HCT116 (cell line): ENCODE results near the gene APCDD1L. TPM values are rescaled to one million over a fixed set of nuclear protein-coding genes. Genes with fewer than 3 reads are reported as not detected.

ENCODE experiments used
- ATAC-seq: fragments of 200-7000 bp; cut with Tn5 transposase; 2 replicates; pipeline ENCODE4 v1.9.1; 2020; ENCODE audit warnings: mild to moderate bottlenecking, moderate library complexity
- BruUV-seq: library from RNA; stranded (reverse); fragments of 400-500 nt; replicated peaks from 2 replicates; lab custom pipeline; 2021; lab: Mats Ljungman, UMichigan
- CTCF ChIA-PET: fragments of 300-600 bp; sonication (Branson Sonifier 250); formaldehyde crosslinking; loops from one replicate; lab custom pipeline; 2021; ENCODE audit warnings: antibody characterized with exemption; lab: Charles Lee
- POLR2A ChIA-PET: fragments of 300-600, 350-600 bp; sonication (Branson Sonifier 250); formaldehyde crosslinking; loops from one replicate; lab custom pipeline; 2021; ENCODE audit warnings: antibody characterized with exemption; lab: Charles Lee
- RAD21 ChIA-PET, 2 experiments: fragments of 300-600 bp; sonication (Branson Sonifier 250); formaldehyde crosslinking; loops; one replicate each; lab custom pipeline; 2023; ENCODE audit warnings: low total read pairs in 2 of 2; ENCODE audit not compliant: uncharacterized antibody in 2 of 2, unreplicated experiment in 2 of 2, low non-redundant PET in 1 of 2; lab: Charles Lee
- DNase-seq: peaks from one replicate; pipeline ENCODE4 v3.0.0-alpha.2; 2010; ENCODE audit warnings: low read depth, low spot score
- H2AFZ ChIP-seq: fragments of 200-600 bp; shearing (Covaris generic), sonication (generic); 2 replicates; pipeline ENCODE4 v1.6.1; 2017; ENCODE audit warnings: low read depth, mixed run types, mixed read lengths, antibody characterized with exemption, low read length; ENCODE audit not compliant: poor library complexity, severe bottlenecking
- H3K27ac ChIP-seq: 2 replicates; pipeline ENCODE4 v1.5.1; 2012; ENCODE audit warnings: low read depth, low read length
- H3K27me3 ChIP-seq: fragments of 200-600 bp; sonication (generic); 2 replicates; pipeline ENCODE4 v1.6.1; 2016; ENCODE audit warnings: mixed run types, low read length, mixed read lengths; ENCODE audit not compliant: insufficient read depth
- H3K36me3 ChIP-seq, 2 experiments: fragments of 200-500 bp in 1 of 2; fragments of 200-600 bp in 1 of 2; sonication (Bioruptor generic) in 1 of 2; sonication (generic) in 1 of 2; 2 replicates each; pipeline versions ENCODE4 v1.5.1 to v1.6.1; 2014 to 2016; ENCODE audit warnings: low read length in 2 of 2, inconsistent platforms in 1 of 2, mixed read lengths in 1 of 2, mixed run types in 1 of 2; ENCODE audit not compliant: insufficient read depth in 2 of 2, control insufficient read depth in 1 of 2
- H3K4me1 ChIP-seq, 2 experiments: fragments of 200-600 bp in 1 of 2; sonication (generic) in 1 of 2; 2 replicates each; pipeline versions ENCODE4 v1.5.1 to v1.6.1; 2012 to 2017; ENCODE audit warnings: low read length in 2 of 2, inconsistent platforms in 1 of 2, mild to moderate bottlenecking in 1 of 2, mixed read lengths in 1 of 2, mixed run types in 1 of 2, moderate library complexity in 1 of 2; ENCODE audit not compliant: insufficient read depth in 2 of 2, control insufficient read depth in 1 of 2
- H3K4me2 ChIP-seq: fragments of 200-600 bp; sonication (generic); 2 replicates; pipeline ENCODE4 v1.6.1; 2017; ENCODE audit warnings: mixed run types, low read length, mixed read lengths
- H3K4me3 ChIP-seq, 2 experiments: fragments of 200-600 bp in 1 of 2; sonication (generic) in 1 of 2; replicated peaks in 1 of 2; 2 replicates each; pipeline ENCODE4 v1.5.1; 2011 to 2016; ENCODE audit warnings: low read length in 2 of 2, control low read depth in 1 of 2, low read depth in 1 of 2, mild to moderate bottlenecking in 1 of 2, mixed read lengths in 1 of 2, mixed run types in 1 of 2
- H3K79me2 ChIP-seq: fragments of 200-600 bp; sonication (generic); 2 replicates; pipeline ENCODE4 v1.6.1; 2017; ENCODE audit warnings: mild to moderate bottlenecking, mixed run types, low read length, moderate library complexity, mixed read lengths; ENCODE audit not compliant: insufficient read depth
- H3K9ac ChIP-seq: fragments of 200-600 bp; sonication (generic); 2 replicates; pipeline ENCODE4 v1.6.1; 2016; ENCODE audit warnings: low read length, mixed read lengths
- H3K9me2 ChIP-seq: fragments of 200-600 bp; sonication (generic), shearing (Covaris generic); 2 replicates; pipeline ENCODE4 v1.6.1; 2017; ENCODE audit warnings: mixed run types, mild to moderate bottlenecking, moderate library complexity; ENCODE audit not compliant: insufficient read depth
- H3K9me3 ChIP-seq, 2 experiments: fragments of 200-500 bp in 1 of 2; fragments of 200-600 bp in 1 of 2; sonication (Bioruptor generic) in 1 of 2; sonication (generic) in 1 of 2; 2 replicates each; pipeline ENCODE4 v1.6.1; 2014 to 2017; ENCODE audit warnings: low read length in 2 of 2, mixed read lengths in 2 of 2, inconsistent platforms in 1 of 2, low read depth in 1 of 2, mild to moderate bottlenecking in 1 of 2, mixed run types in 1 of 2, moderate library complexity in 1 of 2; ENCODE audit not compliant: control insufficient read depth in 1 of 2, insufficient read depth in 1 of 2
- H4K20me1 ChIP-seq: fragments of 200-600 bp; sonication (generic), shearing (Covaris generic); 2 replicates; pipeline ENCODE4 v1.6.1; 2017; ENCODE audit warnings: mixed run types, mild to moderate bottlenecking, moderate library complexity; ENCODE audit not compliant: insufficient read depth
- ATF3 ChIP-seq: IDR thresholded peaks from 2 replicates; pipeline ENCODE4 v1.6.1; 2012
- CBX3 ChIP-seq: IDR thresholded peaks from 2 replicates; pipeline ENCODE4 v1.6.1; 2012; ENCODE audit warnings: low read depth
- CTCF ChIP-seq, 3 experiments: fragments of 200-600 bp in 1 of 3; sonication (generic) in 1 of 3; IDR thresholded peaks in 2 of 3; conservative IDR thresholded peaks in 1 of 3; 2 replicates each; pipeline ENCODE4 v1.5.1; 2012 to 2017; ENCODE audit warnings: low read depth in 2 of 3, low read length in 2 of 3, antibody characterized with exemption in 1 of 3, borderline replicate concordance in 1 of 3, control low read depth in 1 of 3, mild to moderate bottlenecking in 1 of 3, mixed read lengths in 1 of 3, mixed run types in 1 of 3, moderate library complexity in 1 of 3; ENCODE audit not compliant: insufficient read depth in 1 of 3
- EGR1 ChIP-seq: IDR thresholded peaks from 2 replicates; pipeline ENCODE4 v1.6.1; 2012; ENCODE audit warnings: low read depth
- ELF1 ChIP-seq: IDR thresholded peaks from 2 replicates; pipeline ENCODE4 v1.6.1; 2012; ENCODE audit warnings: low read depth, borderline replicate concordance
- EZH2 ChIP-seq: fragments of 200-600 bp; sonication (generic); IDR thresholded peaks from 2 replicates; pipeline ENCODE4 v1.6.1; 2017; ENCODE audit warnings: antibody characterized with exemption, mixed run types
- FOSL1 ChIP-seq: IDR thresholded peaks from 2 replicates; pipeline ENCODE4 v1.6.1; 2012; ENCODE audit warnings: low read depth
- JUND ChIP-seq: IDR thresholded peaks from 2 replicates; pipeline ENCODE4 v1.6.1; 2012
- MAX ChIP-seq: IDR thresholded peaks from 2 replicates; pipeline ENCODE4 v1.6.1; 2012
- POLR2A ChIP-seq: IDR thresholded peaks from 2 replicates; pipeline ENCODE4 v1.7.0; 2011; ENCODE audit warnings: borderline replicate concordance; ENCODE audit not compliant: insufficient read depth, insufficient read length; ENCODE audit errors: extremely low read depth
- RAD21 ChIP-seq: IDR thresholded peaks from 2 replicates; pipeline ENCODE4 v1.6.1; 2012; ENCODE audit warnings: low read depth, mild to moderate bottlenecking
- REST ChIP-seq: IDR thresholded peaks from 2 replicates; pipeline ENCODE4 v1.6.1; 2012; ENCODE audit warnings: low read depth
- SIN3A ChIP-seq: IDR thresholded peaks from 2 replicates; pipeline ENCODE4 v1.6.1; 2012; ENCODE audit warnings: low read depth
- SRF ChIP-seq: IDR thresholded peaks from 2 replicates; pipeline ENCODE4 v1.6.1; 2012; ENCODE audit warnings: low read depth
- TCF7L2 ChIP-seq: IDR thresholded peaks from 2 replicates; pipeline ENCODE4 v1.7.0; 2011; ENCODE audit warnings: borderline replicate concordance, inconsistent platforms; ENCODE audit not compliant: insufficient read depth, insufficient read length; ENCODE audit errors: extremely low read depth
- YY1 ChIP-seq: IDR thresholded peaks from 2 replicates; pipeline ENCODE4 v1.6.1; 2011; ENCODE audit warnings: low read length, low read depth, moderate library complexity, mild to moderate bottlenecking; ENCODE audit not compliant: insufficient replicate concordance; ENCODE audit errors: extremely low read depth
- ZBTB33 ChIP-seq: IDR thresholded peaks from 2 replicates; pipeline ENCODE4 v1.6.1; 2011; ENCODE audit warnings: mild to moderate bottlenecking, low read length, moderate library complexity; ENCODE audit not compliant: insufficient replicate concordance; ENCODE audit errors: extremely low read depth
- ZFX ChIP-seq: fragments of 450-650 bp; IDR thresholded peaks from 2 replicates; pipeline ENCODE4 v1.6.1; 2017
- intact Hi-C: fragments of 100-400 bp; cut with micrococcal nuclease; formaldehyde crosslinking; loops from 2 replicates; pipeline ENCODE4 v1.10.0; 2022
- total RNA-seq: library from RNA; stranded (reverse); gene quantifications from one replicate; pipeline ENCODE4 v1.2.1, GENCODE V29; 2021; ENCODE audit not compliant: unreplicated experiment

APCDD1L gene
- total RNA-seq, 1 experiment from 2014 or later: not detected

- no peak for TF ChIP-seq CTCF (IDR thresholded peaks at IDR 0.05 in 2 of 3, conservative IDR thresholded peaks at IDR 0.05 in 1 of 3; ENCODE audit: borderline replicate concordance in 1 of 3, insufficient read depth in 1 of 3, low read depth in 2 of 3, low read length in 2 of 3)
- no peak for TF ChIP-seq RAD21
- TF ChIP-seq ZBTB33: no peak
- TF ChIP-seq EGR1: no peak
- no peak for TF ChIP-seq CBX3
- TF ChIP-seq TCF7L2: no peak
- no peak for TF ChIP-seq SIN3A
- TF ChIP-seq REST: no peak
- TF ChIP-seq MAX: no peak
- TF ChIP-seq ELF1: no peak
- TF ChIP-seq POLR2A: no peak
- no peak for TF ChIP-seq FOSL1
- no peak for TF ChIP-seq ATF3
- TF ChIP-seq EZH2: no peak
- no peak for TF ChIP-seq YY1
- no peak for TF ChIP-seq ZFX
- TF ChIP-seq JUND: no peak
- no peak for TF ChIP-seq SRF
- ATAC-seq (no peak), DNase-seq (no peak)
- Histone ChIP-seq H3K4me3 (no peak overlapping the region), H2AFZ (no peak overlapping the region), H3K9ac (no peak overlapping the region), H3K27ac (no peak overlapping the region), H3K36me3 (peaks cover 6 to 9% of the 10 kb centered on the region in 2 experiments; a peak in 3 of 4 replicates), H3K9me2 (no peaks in the 10 kb centered on the region), H3K4me1 (no peaks in the 10 kb centered on the region), H3K27me3 (no peaks in the 10 kb centered on the region), H4K20me1 (no peaks in the 10 kb centered on the region), H3K79me2 (no peaks in the 10 kb centered on the region), H3K9me3 (no peaks in the 10 kb centered on the region; a peak in 1 of 4 replicates), H3K4me2 (no peak overlapping the region)
- ChIA-PET POLR2A (no interaction called here), CTCF (no interaction called here), RAD21 (no interaction called here)
- intact Hi-C loops: no loop called here
- no TSS peak for BruUV-seq
Observed at GRCh38 chr20:58448958-58449357, 66.2 kb downstream of the APCDD1L start.
